Measurements from ENCODE around the gene PARP9.
A peak's percentile ranks its signal among the peaks of the same experiment; 100 is the strongest.
"Not testable (repeated sequence)": the region's sequence is repeated elsewhere in the genome, so short reads cannot be mapped to it uniquely, and the experiment has no call there.

Gene PARP9

GRCh38 chr3:122514123-122515019 is 49.7 kb downstream of the PARP9 start, which contains the start of gene KPNA1:
TSS of gene KPNA1 (minus strand) at chr3:122514939. CDS start at chr3:122496565, 18,374 bp downstream.
- H3K4me3 ChIP-seq (ENCODE audit: low read depth, low read length) = peak within 1 kb of the TSS; percentile 95
- TF ChIP-seq, protein P1, sequence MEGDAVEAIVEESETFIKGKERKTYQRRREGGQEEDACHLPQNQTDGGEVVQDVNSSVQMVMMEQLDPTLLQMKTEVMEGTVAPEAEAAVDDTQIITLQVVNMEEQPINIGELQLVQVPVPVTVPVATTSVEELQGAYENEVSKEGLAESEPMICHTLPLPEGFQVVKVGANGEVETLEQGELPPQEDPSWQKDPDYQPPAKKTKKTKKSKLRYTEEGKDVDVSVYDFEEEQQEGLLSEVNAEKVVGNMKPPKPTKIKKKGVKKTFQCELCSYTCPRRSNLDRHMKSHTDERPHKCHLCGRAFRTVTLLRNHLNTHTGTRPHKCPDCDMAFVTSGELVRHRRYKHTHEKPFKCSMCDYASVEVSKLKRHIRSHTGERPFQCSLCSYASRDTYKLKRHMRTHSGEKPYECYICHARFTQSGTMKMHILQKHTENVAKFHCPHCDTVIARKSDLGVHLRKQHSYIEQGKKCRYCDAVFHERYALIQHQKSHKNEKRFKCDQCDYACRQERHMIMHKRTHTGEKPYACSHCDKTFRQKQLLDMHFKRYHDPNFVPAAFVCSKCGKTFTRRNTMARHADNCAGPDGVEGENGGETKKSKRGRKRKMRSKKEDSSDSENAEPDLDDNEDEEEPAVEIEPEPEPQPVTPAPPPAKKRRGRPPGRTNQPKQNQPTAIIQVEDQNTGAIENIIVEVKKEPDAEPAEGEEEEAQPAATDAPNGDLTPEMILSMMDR (IDR thresholded peaks at IDR 0.05; ENCODE audit: low read depth, low read length, missing control alignments) = no peak
- DNase-seq (ENCODE audit: low read depth) = peak; percentile 67

GRCh38 chr3:122513386-122514122 is 50.5 kb downstream of the PARP9 start:
- peak overlapping the region; percentile 95 for H3K4me3 ChIP-seq (ENCODE audit: low read depth, low read length)
- no peak for DNase-seq (ENCODE audit: low read depth)
- TF ChIP-seq, protein P1 (IDR thresholded peaks at IDR 0.05; ENCODE audit: low read depth, low read length, missing control alignments) = no peak

GRCh38 chr3:122512284-122512683 is 51.8 kb downstream of the PARP9 start:
- TF ChIP-seq, protein P1 (IDR thresholded peaks at IDR 0.05; ENCODE audit: low read depth, low read length, missing control alignments) = no peak
- H3K4me3 ChIP-seq (ENCODE audit: low read depth, low read length) = no peak overlapping the region
- no peak for DNase-seq (ENCODE audit: low read depth)

DNA sequence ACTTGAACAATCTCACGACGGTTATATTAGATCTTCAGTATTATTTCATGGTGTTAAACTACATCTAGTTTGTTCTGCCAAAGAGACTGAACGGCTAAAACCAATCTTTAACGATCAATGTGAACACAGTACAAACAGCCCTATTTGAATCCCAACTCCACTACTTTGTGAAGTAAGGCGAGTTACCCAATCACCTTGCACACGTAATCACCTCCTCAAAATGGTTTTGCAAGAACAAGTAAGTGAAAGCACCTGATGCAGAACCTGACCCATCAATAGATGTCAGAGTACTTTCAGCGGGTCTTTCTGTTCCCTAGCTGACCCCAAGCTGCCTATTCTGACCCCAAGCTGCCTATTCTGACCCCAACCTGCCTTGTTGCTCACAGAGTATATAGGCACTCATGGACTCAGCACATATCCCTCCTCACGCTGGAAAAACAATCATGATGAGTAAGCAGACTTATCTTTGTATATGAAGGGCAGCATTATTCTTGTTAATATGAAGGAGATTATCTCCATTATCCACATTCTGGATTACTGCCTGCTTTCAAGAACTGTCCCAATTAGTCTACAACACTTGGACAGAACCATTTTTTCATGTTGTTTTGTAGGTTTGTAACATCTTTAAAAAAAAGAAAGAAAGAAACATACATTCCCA is 53.1 kb downstream of the PARP9 start:
- no peak for DNase-seq (ENCODE audit: low read depth)
- TF ChIP-seq, protein P1 (IDR thresholded peaks at IDR 0.05; ENCODE audit: low read depth, low read length, missing control alignments) = no peak
- H3K4me3 ChIP-seq (ENCODE audit: low read depth, low read length) = no peak overlapping the region

DNA sequence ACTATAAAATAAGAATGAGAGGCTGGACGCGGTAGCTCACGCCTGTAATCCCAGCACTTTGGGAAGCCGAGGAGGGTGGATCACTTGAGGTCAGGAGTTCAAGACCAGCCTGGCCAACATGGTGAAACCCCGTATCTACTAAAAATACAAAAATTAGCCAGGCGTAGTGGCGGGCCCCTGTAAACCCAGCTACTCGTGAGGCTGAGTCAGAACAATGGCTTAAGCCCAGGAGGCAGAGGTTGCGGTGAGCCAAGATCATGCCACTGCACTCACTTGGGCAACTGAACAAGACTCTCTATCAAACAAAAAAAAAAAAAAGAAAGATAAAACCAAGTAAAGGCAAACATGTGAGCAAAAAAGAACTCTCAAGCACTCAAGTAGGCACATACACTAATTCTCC is 55.2 kb downstream of the PARP9 start:
- H3K4me3 ChIP-seq (ENCODE audit: low read depth, low read length); DNase-seq (ENCODE audit: low read depth): not testable (repeated sequence)

DNA sequence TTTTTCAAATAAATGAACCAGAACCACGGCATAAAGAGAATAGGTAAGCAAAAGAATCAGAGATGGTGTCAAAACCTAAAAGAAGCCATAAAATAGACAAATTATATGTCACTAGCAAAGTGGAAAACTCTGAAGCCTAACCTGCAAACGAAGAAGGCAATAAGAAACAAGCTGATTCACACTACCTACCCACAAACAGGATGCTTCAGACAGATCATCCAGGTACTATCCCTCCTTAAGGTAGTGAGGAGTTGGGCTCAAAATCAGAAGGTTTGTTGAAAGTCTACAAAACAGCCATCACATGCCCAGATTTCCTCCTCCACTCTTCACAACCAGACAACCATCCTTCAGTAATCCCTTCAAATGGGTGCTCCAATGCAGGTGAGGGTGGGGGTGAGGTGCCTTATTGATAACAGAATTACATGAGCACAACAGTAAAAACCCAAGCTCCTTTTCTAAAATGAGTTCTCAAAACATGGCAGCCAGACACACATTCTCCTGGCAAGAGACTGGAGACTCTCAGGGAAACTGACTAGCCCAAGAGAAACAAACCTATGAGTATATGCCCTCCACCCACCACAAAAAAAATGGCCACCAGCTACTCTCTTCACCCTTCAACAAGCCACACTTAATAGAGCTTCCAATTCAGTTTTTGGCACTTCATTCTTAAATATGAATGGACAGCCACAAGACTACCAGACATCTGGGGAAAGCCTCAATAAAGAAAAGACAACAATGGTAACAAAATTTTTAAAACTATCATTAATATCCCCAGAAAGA is 55.8 kb downstream of the PARP9 start:
- H3K4me3 ChIP-seq (ENCODE audit: low read depth, low read length) = no peak overlapping the region
- TF ChIP-seq, protein P1 (IDR thresholded peaks at IDR 0.05; ENCODE audit: low read depth, low read length, missing control alignments) = no peak
- DNase-seq (ENCODE audit: low read depth) = no peak
